CD4-positive, alpha-beta memory T cell (primary cell): ENCODE results near the gene TNFSF12. TPM values are rescaled to one million over a fixed set of nuclear protein-coding genes. Genes with fewer than 3 reads are reported as not detected.
"Not testable (repeated sequence)": the region's sequence is repeated elsewhere in the genome, so short reads cannot be mapped to it uniquely, and the experiment has no call there.

ENCODE experiments used
- CTCF ChIA-PET: fragments of 350-600 bp; sonication (Branson Sonifier 250); formaldehyde crosslinking; loops from one replicate; lab custom pipeline; 2021; ENCODE audit warnings: inconsistent platforms; ENCODE audit not compliant: partially characterized antibody; lab: Charles Lee
- POLR2A ChIA-PET: fragments of 350-600 bp; sonication (Branson Sonifier 250); formaldehyde crosslinking; loops from one replicate; lab custom pipeline; 2021; ENCODE audit not compliant: partially characterized antibody; lab: Charles Lee
- DNase-seq, 5 donors: peaks; one replicate each; pipeline versions ENCODE4 v3.0.0 to v3.0.0-alpha.2; 2020 to 2022; ENCODE audit warnings: mixed read lengths in 1 of 5
- H3K27ac ChIP-seq: one replicate; pipeline ENCODE4 v1.7.0; 2013; ENCODE audit warnings: low read depth, low read length
- H3K27me3 ChIP-seq: 2 replicates; pipeline ENCODE4 v1.7.0; 2013; ENCODE audit warnings: mild to moderate bottlenecking, low read length, moderate library complexity; ENCODE audit not compliant: insufficient read depth
- H3K36me3 ChIP-seq: 2 replicates; pipeline ENCODE4 v1.7.0; 2013; ENCODE audit warnings: mild to moderate bottlenecking, low read length, moderate library complexity; ENCODE audit not compliant: insufficient read depth
- H3K4me1 ChIP-seq: 2 replicates; pipeline ENCODE4 v1.7.0; 2013; ENCODE audit warnings: mild to moderate bottlenecking, low read length, moderate library complexity; ENCODE audit not compliant: insufficient read depth
- H3K4me3 ChIP-seq, 2 donors: one replicate each; pipeline ENCODE4 v1.7.0; 2013; ENCODE audit warnings: low read length in 2 of 2, mild to moderate bottlenecking in 1 of 2
- H3K9me3 ChIP-seq, 2 donors: one replicate each; pipeline ENCODE4 v1.7.0; 2013; ENCODE audit warnings: low read length in 2 of 2, control low read depth in 1 of 2; ENCODE audit not compliant: control insufficient read depth in 1 of 2
- H3K27ac Mint-ChIP-seq, 7 donors: one replicate each; pipeline ENCODE4 v1.8.0; 2020 to 2021; ENCODE audit warnings: mixed read lengths in 7 of 7, mild to moderate bottlenecking in 6 of 7, inconsistent platforms in 3 of 7, moderate library complexity in 3 of 7
- H3K27me3 Mint-ChIP-seq, 2 donors: one replicate each; pipeline ENCODE4 v1.8.0; 2020 to 2021; ENCODE audit warnings: mixed read lengths in 2 of 2
- H3K36me3 Mint-ChIP-seq, 2 donors: one replicate each; pipeline ENCODE4 v1.8.0; 2020 to 2021; ENCODE audit warnings: mixed read lengths in 2 of 2, inconsistent platforms in 1 of 2, mild to moderate bottlenecking in 1 of 2
- H3K4me1 Mint-ChIP-seq, 4 donors: one replicate each; pipeline ENCODE4 v1.8.0; 2020 to 2021; ENCODE audit warnings: mixed read lengths in 4 of 4, mild to moderate bottlenecking in 1 of 4
- H3K4me3 Mint-ChIP-seq, 8 donors: one replicate each; pipeline ENCODE4 v1.8.0; 2020 to 2021; ENCODE audit warnings: mixed read lengths in 8 of 8, mild to moderate bottlenecking in 7 of 8, moderate library complexity in 6 of 8, inconsistent platforms in 3 of 8
- H3K9me3 Mint-ChIP-seq, 8 donors: one replicate each; pipeline ENCODE4 v1.8.0; 2020 to 2021; ENCODE audit warnings: mixed read lengths in 8 of 8, mild to moderate bottlenecking in 5 of 8, inconsistent platforms in 3 of 8, moderate library complexity in 1 of 8
- intact Hi-C: fragments of 100-400 bp; cut with micrococcal nuclease; formaldehyde crosslinking; loops from one replicate; pipeline ENCODE4 v1.15.1; 2023
- polyA plus RNA-seq, 2 donors: library from polyadenylated mRNA; unstranded; fragments of 300-500 nt; fragmentation: Illumina TruSeq; gene quantifications; one replicate each; pipeline ENCODE4 v1.2.3, GENCODE V29; 2021
- total RNA-seq, 2 experiments: library from RNA; stranded (reverse); gene quantifications; one replicate each; pipeline ENCODE4 v1.2.3, GENCODE V29; 2021

The TNFSF12 gene
- total and polyA plus RNA-seq, 4 experiments from 2014 or later, result 45.1 to 72.8 (median 49.0) TPM

DNA sequence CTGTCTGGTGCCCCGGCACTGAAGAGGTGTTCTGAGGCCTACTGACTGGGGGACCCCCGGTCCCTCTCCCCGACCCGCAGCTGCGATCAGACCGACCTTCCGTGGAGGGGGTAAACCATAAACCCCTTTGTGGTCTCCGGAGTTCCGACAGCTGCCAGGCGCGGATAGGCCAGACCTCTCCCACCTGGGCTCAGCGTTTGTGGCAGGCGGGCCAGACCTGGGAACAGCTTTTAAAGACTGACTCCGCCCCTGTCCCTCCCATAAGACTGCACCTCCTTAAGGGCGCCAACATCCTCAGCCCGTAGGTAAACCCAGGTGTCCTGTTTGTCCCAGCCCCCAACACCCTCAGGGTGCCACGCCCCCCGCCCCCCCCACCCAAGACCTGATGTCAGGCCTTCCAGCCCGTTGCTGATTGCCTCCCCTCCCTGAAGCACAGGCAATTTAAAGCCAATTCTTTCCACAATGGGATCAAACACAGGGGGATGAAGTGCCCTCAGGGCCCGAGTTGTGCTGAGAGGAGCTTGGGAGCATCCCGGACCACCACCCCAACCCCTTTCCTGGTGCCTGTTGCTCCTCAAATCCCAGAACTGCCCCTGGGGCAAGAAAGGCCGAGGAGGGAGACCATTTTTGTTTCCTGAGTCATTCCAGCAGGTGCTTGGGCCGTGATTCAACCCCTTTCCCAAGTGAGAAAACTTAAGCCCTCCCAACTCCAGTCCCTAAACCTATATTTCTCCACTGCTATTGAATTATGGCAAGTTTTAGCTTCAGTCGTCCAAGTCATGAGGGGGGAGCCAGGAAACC lies 41.2 kb downstream of the TNFSF12 start, which contains the start of gene SOX15:
Gene SOX15 (minus strand): TSS at position 204 of the 801 bp plus-strand sequence. CDS start 418 bp downstream, outside the sequence.
- no peak within 1 kb of the TSS for H3K4me3 Mint-ChIP-seq
- no peak for DNase-seq
- ChIA-PET POLR2A (interaction anchor here (0.6 to 9.5 kb wide), 13 partner anchors 17 to 239 kb away, joined by 3 to 220 read pairs (median 4); partner anchors contain the start of genes FXR2, POLR2A, SAT2 and TMEM102), CTCF (interaction anchor here (0.8 to 3.1 kb wide), 21 partner anchors 12 to 545 kb away, joined by 3 to 28 read pairs (median 6); partner anchors contain the start of genes ACAP1, FXR2, SENP3 and SLC16A11)
- peaks cover 1 to 14% (median 5%) of the 10 kb centered on the region in 4 donors for H3K4me1 Mint-ChIP-seq
- intact Hi-C loops, result loop anchor here (1.0 kb wide), 2 partner anchors 29 to 76 kb away; partner anchors contain the start of gene SENP3
- peaks cover 29 to 54% of the 10 kb centered on the region in 2 donors for H3K36me3 Mint-ChIP-seq
- peaks cover 50% of the 10 kb centered on the region for H3K36me3 ChIP-seq
- peak within 1 kb of the TSS in 1 of 7 donors; percentile 75 for H3K27ac Mint-ChIP-seq
- peaks cover 0 to 1% (median 0%) of the 10 kb centered on the region in 8 donors for H3K9me3 Mint-ChIP-seq
- H3K27me3 Mint-ChIP-seq, result no peaks in the 10 kb centered on the region
- H3K27ac ChIP-seq, result no peak within 1 kb of the TSS
- H3K4me1 ChIP-seq, result peaks cover 16% of the 10 kb centered on the region
- no peaks in the 10 kb centered on the region for H3K27me3 ChIP-seq
- H3K9me3 ChIP-seq, result no peaks in the 10 kb centered on the region
- H3K4me3 ChIP-seq, result no peak within 1 kb of the TSS

DNA sequence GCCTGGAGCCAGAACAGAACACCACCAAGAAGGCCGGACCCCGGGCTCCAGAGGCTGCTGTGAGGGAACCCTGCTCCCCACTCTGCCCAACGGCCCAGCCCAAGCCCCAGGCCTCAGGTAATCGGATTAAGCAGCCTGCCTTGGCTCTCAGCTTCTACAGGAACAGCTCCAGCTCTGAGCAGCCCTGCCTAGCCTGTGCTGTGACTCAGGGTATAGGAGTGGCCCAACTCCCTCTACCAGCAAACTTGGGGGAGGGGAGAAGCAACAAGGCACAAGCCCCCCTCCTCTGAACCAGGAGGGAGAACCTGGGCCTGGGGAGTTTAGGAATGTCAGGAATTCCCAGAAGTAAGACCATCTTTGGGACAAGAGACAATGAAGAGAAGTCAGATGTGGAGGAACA lies 41.9 kb downstream of the TNFSF12 start:
- H3K4me3 Mint-ChIP-seq, result no peak overlapping the region
- Histone ChIP-seq H3K4me3 (no peak overlapping the region), H3K36me3 (peaks cover 57% of the 10 kb centered on the region), H3K27me3 (no peaks in the 10 kb centered on the region), H3K27ac (no peak overlapping the region), H3K4me1 (peaks cover 10% of the 10 kb centered on the region), H3K9me3 (no peaks in the 10 kb centered on the region)
- H3K27me3 Mint-ChIP-seq, result no peaks in the 10 kb centered on the region
- H3K36me3 Mint-ChIP-seq, result peaks cover 34 to 60% of the 10 kb centered on the region in 2 donors
- intact Hi-C loops, result no loop called here
- peak overlapping the region in 1 of 7 donors; percentile 75 for H3K27ac Mint-ChIP-seq
- no peak for DNase-seq
- peaks cover 0 to 11% (median 3%) of the 10 kb centered on the region in 4 donors for H3K4me1 Mint-ChIP-seq
- peaks cover 0 to 2% (median 0%) of the 10 kb centered on the region in 8 donors for H3K9me3 Mint-ChIP-seq
- POLR2A ChIA-PET, result interaction anchor here (1.0 to 9.5 kb wide), 3 partner anchors 18 to 235 kb away, joined by 4 to 220 read pairs (median 7); partner anchors contain the start of gene FXR2
- CTCF ChIA-PET, result interaction anchor here (0.8 to 3.1 kb wide), 5 partner anchors 16 to 154 kb away, joined by 3 to 28 read pairs (median 12); partner anchors contain the start of genes TP53 and WRAP53

DNA sequence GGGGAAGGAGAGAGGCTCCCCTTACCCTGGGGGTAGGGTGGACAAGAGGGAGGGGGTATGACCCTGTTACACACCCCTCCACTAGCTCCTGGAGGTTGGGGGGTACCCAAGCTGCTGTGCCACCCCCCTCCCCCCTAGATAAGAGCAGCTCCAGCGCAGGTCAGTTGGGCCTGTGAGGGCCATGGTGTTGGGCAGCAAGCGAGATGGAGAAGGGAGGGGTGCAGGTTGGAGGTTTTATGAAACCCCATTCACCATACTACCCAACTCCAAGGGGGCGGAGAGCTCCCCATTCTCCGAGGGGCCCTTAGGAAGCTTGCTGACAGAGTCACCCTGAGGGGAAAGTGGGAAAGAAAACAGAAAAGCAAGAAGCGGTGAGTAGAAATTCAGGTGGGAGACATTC lies 42.7 kb downstream of the TNFSF12 start:
- peaks cover 62% of the 10 kb centered on the region for H3K36me3 ChIP-seq
- H3K9me3 ChIP-seq, result no peaks in the 10 kb centered on the region
- no peak overlapping the region for H3K27ac Mint-ChIP-seq
- POLR2A ChIA-PET, result interaction anchor here (0.9 kb wide), 1 partner anchor 16 kb away, joined by 5 read pairs; no protein-coding TSS in a partner anchor
- peaks cover 8% of the 10 kb centered on the region for H3K4me1 ChIP-seq
- H3K9me3 Mint-ChIP-seq, result peaks cover 0 to 3% (median 0%) of the 10 kb centered on the region in 8 donors
- intact Hi-C loops, result no loop called here
- no peak overlapping the region for H3K4me3 Mint-ChIP-seq
- peaks cover 38 to 66% of the 10 kb centered on the region in 2 donors for H3K36me3 Mint-ChIP-seq
- CTCF ChIA-PET, result interaction anchor here (0.7 kb wide), 1 partner anchor 78 kb away, joined by 3 read pairs; no protein-coding TSS in a partner anchor
- no peak for DNase-seq
- H3K27ac ChIP-seq, result no peak overlapping the region
- H3K4me3 ChIP-seq, result no peak overlapping the region
- H3K4me1 Mint-ChIP-seq, result peaks cover 0 to 9% (median under 1%) of the 10 kb centered on the region in 4 donors
- no peaks in the 10 kb centered on the region for H3K27me3 Mint-ChIP-seq
- H3K27me3 ChIP-seq, result no peaks in the 10 kb centered on the region

DNA sequence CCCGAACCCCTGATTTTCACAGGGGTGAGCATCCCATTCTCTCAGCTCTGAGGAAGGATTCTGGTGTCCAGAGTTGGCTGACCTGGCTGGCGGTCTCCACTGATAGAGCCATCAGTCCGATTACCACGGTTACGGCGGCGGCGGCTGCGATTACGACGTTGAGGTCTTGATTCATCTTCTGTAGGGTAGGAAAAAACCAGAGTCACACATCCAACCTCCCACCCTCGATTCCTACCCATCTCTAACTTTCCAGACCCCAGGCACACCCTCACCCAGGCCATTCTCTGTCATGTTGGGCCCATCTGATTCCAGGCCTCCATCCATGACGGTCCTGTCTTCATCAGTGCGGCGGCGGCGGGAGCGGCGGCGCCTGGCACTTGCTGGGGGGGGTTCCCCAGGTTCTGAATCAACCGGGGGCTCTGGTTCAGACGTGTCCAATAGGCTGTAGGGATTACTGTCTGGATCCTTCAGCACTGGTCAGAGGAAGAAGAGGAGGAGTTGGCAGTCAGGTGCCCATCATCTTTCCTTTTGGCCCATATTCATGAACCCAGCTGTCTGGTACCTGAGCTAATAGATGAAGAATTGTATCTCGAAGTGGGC lies 43.7 kb downstream of the TNFSF12 start:
- intact Hi-C loops, result no loop called here
- Mint-ChIP-seq H3K4me3 (no peak overlapping the region), H3K9me3 (peaks cover 0 to 4% (median 0%) of the 10 kb centered on the region in 8 donors)

DNA sequence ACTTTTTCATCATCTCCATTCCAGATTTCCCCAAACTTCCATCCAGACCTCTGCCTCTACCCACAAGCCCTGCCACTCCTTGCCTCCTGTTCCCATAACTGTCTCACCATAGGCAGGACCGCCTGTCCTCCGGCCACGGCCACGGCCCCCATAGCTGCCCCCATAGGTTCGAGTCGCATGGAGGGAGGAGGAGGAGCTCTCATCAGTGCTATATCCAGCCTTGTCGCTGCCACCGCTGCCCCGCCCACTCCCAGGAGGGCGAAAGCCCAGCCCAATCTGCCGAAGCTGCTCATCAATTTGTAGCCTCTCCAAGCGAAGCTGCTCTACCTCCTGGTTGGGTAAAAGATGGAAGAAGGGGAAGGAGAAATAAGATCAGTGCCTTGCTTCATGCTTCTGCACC lies 44.4 kb downstream of the TNFSF12 start:
- H3K4me3 Mint-ChIP-seq, result no peak overlapping the region
- POLR2A ChIA-PET, result interaction anchor here (0.9 to 1.0 kb wide), 2 partner anchors 8 to 13 kb away, joined by 3 to 5 read pairs; no protein-coding TSS in a partner anchor

More for the DNA sequence above, 43.7 kb downstream of the TNFSF12 start:
- Histone ChIP-seq H3K27me3 (no peaks in the 10 kb centered on the region), H3K27ac (no peak overlapping the region), H3K36me3 (peaks cover 61% of the 10 kb centered on the region), H3K4me3 (no peak overlapping the region), H3K4me1 (peaks cover 8% of the 10 kb centered on the region), H3K9me3 (no peaks in the 10 kb centered on the region)
- ChIA-PET CTCF (interaction anchor here (0.7 to 1.2 kb wide), 2 partner anchors 79 to 237 kb away, joined by 3 read pairs; no protein-coding TSS in a partner anchor), POLR2A (no interaction called here)
- Mint-ChIP-seq H3K27me3 (no peaks in the 10 kb centered on the region), H3K4me1 (peaks cover 0 to 5% (median under 1%) of the 10 kb centered on the region in 4 donors), H3K36me3 (peaks cover 43 to 64% of the 10 kb centered on the region in 2 donors), H3K27ac (no peak overlapping the region)
- DNase-seq, result no peak

DNA sequence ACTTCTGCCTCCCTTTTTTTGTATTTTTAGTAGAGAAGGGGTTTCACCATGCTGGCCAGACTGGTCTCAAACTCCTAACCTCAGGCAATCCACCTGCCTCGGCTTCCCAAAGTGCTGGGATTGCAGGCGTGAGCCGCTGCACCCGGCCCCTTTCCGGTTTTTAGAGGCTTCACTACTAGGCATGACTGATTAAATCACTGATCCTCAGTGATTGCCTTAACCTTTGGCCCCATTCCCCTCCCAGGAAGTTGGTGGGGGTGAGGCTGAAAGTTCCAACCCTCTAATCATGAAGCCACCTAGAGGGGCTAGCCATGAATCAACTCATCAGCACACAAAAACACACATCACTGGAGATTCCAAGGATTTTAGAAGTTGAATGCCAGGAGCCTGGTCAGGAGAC lies 48.7 kb downstream of the TNFSF12 start:
- DNase-seq, H3K9me3 ChIP-seq, intact Hi-C loops, CTCF ChIA-PET, H3K27me3 ChIP-seq, H3K27me3 Mint-ChIP-seq, H3K4me1 Mint-ChIP-seq, H3K4me1 ChIP-seq, H3K27ac Mint-ChIP-seq, H3K9me3 Mint-ChIP-seq, H3K27ac ChIP-seq, H3K4me3 ChIP-seq, H3K4me3 Mint-ChIP-seq: not testable (repeated sequence)
- H3K36me3 ChIP-seq, result peaks cover 72% of the 10 kb centered on the region
- H3K36me3 Mint-ChIP-seq, result peaks cover 51 to 66% of the 10 kb centered on the region in 2 donors
- POLR2A ChIA-PET, result interaction anchor here (1.1 kb wide), 1 partner anchor 14 kb away, joined by 4 read pairs; no protein-coding TSS in a partner anchor

More for the DNA sequence above, 44.4 kb downstream of the TNFSF12 start:
- H3K36me3 Mint-ChIP-seq, result peaks cover 43 to 60% of the 10 kb centered on the region in 2 donors
- H3K36me3 ChIP-seq, result peaks cover 58% of the 10 kb centered on the region
- CTCF ChIA-PET, result interaction anchor here (1.2 kb wide), 1 partner anchor 238 kb away, joined by 3 read pairs; no protein-coding TSS in a partner anchor
- DNase-seq, result no peak
- intact Hi-C loops, result no loop called here
- H3K9me3 ChIP-seq, result no peaks in the 10 kb centered on the region
- no peak overlapping the region for H3K4me3 ChIP-seq
- peaks cover 8% of the 10 kb centered on the region for H3K4me1 ChIP-seq
- peaks cover 0 to 4% (median 0%) of the 10 kb centered on the region in 8 donors for H3K9me3 Mint-ChIP-seq
- H3K27ac Mint-ChIP-seq, result peak overlapping the region in 4 of 7 donors; percentile 27 to 85 (median 54)
- H3K27me3 ChIP-seq, result no peaks in the 10 kb centered on the region
- H3K27ac ChIP-seq, result no peak overlapping the region
- no peaks in the 10 kb centered on the region for H3K27me3 Mint-ChIP-seq
- peaks cover 0 to 5% (median under 1%) of the 10 kb centered on the region in 4 donors for H3K4me1 Mint-ChIP-seq
